GM21390 (cell line): Measurements from ENCODE around the gene RIC3.
"Not testable (repeated sequence)": the region's sequence is repeated elsewhere in the genome, so short reads cannot be mapped to it uniquely, and the experiment has no call there.

Experiments
- ATAC-seq: cut with Tn5 transposase; IDR thresholded peaks from one replicate; pipeline ENCODE4 v1.9.1; 2021; ENCODE audit not compliant: unreplicated experiment

RIC3 gene

GRCh38 chr11:8192016-8192895 lies 23.4 kb upstream of the RIC3 start:
- peak; percentile 61 for ATAC-seq

DNA sequence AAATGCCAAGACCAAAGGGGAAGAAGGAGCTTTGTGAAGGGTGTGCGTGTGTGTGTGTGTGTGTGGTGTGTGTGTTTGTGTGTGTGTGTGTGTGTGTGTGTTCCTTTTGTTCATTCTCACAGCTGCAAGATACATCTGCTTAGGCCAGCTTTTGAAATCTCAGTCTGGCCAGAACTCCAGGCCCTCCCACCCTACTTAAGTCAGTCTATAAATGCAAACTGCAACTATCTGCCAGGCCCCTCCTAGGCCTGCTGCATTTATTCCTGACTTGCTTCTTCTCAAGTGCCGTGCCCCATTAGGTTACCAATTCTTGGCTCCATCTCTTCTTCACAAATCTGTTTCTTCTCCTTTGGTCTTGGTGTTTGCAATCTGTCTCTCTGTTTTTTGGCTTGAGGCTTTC lies 21.6 kb upstream of the RIC3 start:
- ATAC-seq = no peak

GRCh38 chr11:8186429-8186828 lies 17.6 kb upstream of the RIC3 start:
- ATAC-seq = no peak

GRCh38 chr11:8183111-8183510 lies 14.3 kb upstream of the RIC3 start:
- no peak for ATAC-seq

DNA sequence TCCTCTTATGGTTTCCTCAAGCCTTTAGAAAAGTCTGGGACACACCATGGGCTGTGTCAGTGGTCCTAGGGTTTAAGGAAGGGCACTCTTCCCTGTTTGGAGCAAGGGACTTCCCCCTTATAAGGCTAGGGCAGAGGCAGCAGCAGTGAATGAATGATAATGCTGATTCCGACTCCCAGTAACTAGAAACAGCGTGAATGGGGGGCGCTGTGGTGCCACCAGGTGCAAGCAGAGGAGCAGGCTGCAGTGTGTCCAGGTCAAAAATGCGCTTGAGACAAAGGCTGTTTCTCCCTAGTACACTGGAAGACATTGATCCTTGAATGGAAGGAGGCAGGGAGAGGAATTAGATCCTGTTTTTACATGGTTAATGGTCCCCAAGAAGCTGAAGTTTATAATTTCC lies 11.6 kb upstream of the RIC3 start:
- no peak for ATAC-seq

DNA sequence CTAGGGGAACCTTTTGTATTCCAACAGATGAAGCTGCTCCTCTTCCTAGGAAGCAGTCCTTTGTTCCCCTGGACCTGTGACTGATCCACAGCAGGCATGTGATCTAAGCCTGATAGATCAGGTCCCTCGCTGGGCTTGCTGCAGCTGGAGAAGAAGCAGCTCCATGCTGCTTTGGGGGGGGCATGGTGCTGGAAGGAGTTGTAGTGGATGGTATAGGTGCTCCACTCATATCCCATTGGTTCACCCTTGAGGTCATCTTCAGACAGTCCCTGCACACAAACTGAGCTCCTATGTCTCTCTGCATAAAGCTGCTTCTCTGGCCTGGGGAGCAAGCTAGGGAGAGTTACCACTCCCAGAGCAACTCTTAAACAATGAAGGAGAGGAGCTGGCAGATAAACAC lies 9.5 kb upstream of the RIC3 start:
- ATAC-seq = no peak

- no peak for ATAC-seq
Observed at GRCh38 chr11:8177136-8177535, 8.3 kb upstream of the RIC3 start.

- no peak for ATAC-seq
Observed at GRCh38 chr11:8167796-8168195, 1.0 kb downstream of the RIC3 start.

DNA sequence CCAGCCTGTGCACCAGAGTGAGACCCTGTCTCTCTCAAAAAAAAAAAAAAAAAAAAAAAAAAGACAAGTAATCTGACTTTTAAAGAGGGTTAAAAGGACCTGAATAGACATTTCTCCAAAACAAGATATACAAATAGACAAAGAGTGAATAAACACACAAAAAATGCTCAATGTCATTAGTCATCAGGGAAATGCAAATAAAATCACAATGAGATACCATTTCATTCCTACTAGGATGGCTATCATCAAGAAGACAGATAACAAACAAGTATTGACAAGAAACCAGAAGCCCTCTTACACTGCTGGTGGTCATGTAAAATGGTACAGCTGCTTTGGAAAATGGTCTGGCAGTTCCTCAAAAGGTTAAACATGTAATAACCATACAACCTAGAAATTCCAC lies 4.1 kb downstream of the RIC3 start:
- no peak for ATAC-seq

GRCh38 chr11:8161627-8162304 lies 7.1 kb downstream of the RIC3 start:
- ATAC-seq = not testable (repeated sequence)

DNA sequence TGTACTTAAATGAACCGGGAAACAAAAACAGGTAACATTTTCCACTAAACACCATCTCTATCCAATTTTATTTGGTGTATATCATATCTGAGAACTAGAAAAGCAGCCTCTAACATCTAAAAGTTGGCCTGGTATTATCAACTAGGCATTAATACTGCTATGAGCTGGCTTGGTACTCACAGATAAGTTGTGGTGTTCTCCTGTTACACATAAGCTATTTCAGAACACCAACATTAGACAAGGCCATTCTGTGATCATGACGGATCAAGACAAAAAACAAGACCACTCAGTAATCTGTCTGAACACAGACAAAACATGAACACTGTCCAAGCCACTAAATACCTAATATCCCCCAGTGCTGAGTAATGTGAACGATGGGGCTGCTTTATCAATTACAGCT lies 11.9 kb downstream of the RIC3 start:
- ATAC-seq = no peak

- no peak for ATAC-seq
Observed at GRCh38 chr11:8149726-8150125, 19.1 kb downstream of the RIC3 start.

- ATAC-seq = no peak
Observed at GRCh38 chr11:8138526-8138925, 30.3 kb downstream of the RIC3 start.

- no peak for ATAC-seq
Observed at GRCh38 chr11:8127447-8127846, 41.4 kb downstream of the RIC3 start.

- ATAC-seq = no peak
Observed at GRCh38 chr11:8126649-8127289, 42.1 kb downstream of the RIC3 start.

DNA sequence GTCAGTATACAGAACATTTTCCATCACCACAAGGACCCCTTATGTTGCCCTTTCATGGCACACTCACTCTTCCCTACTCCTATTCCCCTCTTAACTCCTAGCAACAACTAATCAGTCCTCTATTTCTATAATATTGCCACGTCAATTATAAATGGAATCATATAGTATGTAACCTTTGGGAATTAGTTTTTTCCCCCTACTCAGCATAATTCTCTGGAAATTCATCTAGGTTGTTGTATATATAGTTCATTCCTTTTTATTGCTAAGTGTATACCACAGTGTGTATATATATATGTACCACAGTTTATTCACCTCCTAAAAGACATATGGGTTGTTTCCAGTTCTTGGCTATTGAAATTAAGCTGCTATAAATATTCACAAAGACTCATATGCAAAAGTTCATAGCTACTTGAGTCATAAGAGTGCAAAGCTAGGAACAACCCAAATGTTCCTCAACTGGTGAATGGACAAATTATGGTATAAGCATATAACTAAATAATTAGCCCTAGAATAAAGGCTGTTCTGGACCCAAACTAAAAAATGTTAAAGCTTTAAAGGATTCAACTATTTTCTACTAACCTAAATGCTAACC lies 46.6 kb downstream of the RIC3 start:
- ATAC-seq = no peak

DNA sequence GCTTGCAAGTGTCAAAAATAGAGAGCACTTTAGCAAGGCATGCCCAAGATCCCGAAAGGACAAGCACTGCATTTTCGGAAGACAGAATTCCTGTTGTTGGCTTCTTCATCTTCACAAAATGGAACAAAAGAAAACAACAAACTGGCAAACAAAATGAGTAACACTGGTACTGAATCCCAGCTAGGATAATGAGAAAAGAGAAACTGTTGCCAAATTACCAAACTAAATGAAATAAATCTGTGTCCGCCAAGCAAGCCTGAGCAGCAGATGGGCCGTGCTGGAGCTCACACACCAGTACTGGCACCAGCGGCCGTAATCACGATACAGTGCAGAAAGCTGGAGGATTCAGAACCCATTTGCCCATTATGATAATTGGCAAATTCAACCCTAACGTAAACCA lies 57.2 kb downstream of the RIC3 start:
- ATAC-seq = no peak

- ATAC-seq = no peak
Observed at GRCh38 chr11:8110396-8110795, 58.4 kb downstream of the RIC3 start.

DNA sequence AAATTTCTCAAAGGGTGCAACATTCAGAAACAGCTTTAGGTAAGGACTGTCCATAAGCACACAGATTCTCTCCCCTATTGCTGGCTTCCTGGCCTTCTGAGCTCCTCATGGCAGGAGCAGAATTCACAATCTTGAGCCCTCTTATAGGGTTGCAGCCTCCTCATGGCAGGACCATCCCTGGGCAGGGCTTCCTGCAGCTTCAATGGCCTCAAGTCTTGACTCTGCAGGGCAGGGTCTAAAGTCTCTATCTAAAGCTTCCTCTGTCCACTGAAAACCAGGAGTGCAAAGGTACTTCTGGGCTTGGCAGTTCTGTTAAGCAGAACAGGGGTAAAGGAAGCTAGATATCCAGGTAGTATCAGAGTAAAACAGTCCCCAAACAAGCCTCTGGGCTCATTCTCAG lies 59.1 kb downstream of the RIC3 start:
- ATAC-seq = no peak

- ATAC-seq = no peak
Observed at GRCh38 chr11:8108421-8108820, 60.4 kb downstream of the RIC3 start.

DNA sequence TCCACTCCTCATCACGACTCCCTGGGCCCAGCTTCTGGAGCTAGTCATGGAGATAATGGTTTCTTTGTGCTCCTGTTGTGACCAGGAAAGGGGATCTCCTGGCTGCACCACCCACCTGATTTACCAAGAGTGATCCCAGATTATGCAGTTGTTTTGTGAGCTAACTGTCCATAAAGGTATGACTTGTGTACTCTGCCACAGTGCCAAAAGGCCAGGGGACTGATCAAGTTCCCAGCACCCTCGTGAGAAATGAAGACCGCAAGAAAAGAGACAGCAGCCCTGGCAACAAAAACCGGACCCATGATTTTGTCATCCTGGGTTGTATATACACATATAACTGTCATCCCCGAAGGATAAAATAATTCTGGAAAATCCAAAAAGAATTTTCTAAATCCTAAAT lies 61.2 kb downstream of the RIC3 start:
- ATAC-seq = no peak

GRCh38 chr11:8106679-8107078 lies 62.1 kb downstream of the RIC3 start:
- no peak for ATAC-seq
